ENCODE results near the gene DNAJC8.

GRCh38 chr1:28196330-28196729 lies 36.5 kb downstream of the DNAJC8 start:
- TF ChIP-seq ZNF670 (tag by site-specific recombination; IDR thresholded peaks at IDR 0.05; ENCODE audit: low read depth) (no peak), CTCF (tag by site-specific recombination; IDR thresholded peaks at IDR 0.05) (no peak), ZNF24 (tag by site-specific recombination; IDR thresholded peaks at IDR 0.05) (no peak), OVOL3 (tag by site-specific recombination; IDR thresholded peaks at IDR 0.05) (no peak), GLIS1 (tag by site-specific recombination; IDR thresholded peaks at IDR 0.05) (no peak), ZNF274 (IDR thresholded peaks at IDR 0.05; ENCODE audit: low read length) (no peak), ZNF274 (tag by site-specific recombination; IDR thresholded peaks at IDR 0.05; ENCODE audit: borderline replicate concordance) (no peak), ZNF335 (tag by site-specific recombination; conservative IDR thresholded peaks at IDR 0.05) (no peak), ZNF146 (tag by site-specific recombination; IDR thresholded peaks at IDR 0.05) (no peak), SCRT2 (tag by site-specific recombination; IDR thresholded peaks at IDR 0.05) (no peak), ZNF830 (tag by site-specific recombination; IDR thresholded peaks at IDR 0.05; ENCODE audit: low read depth) (no peak), ZNF140 (tag by site-specific recombination; IDR thresholded peaks at IDR 0.05) (no peak), ZBTB8A (tag by site-specific recombination; IDR thresholded peaks at IDR 0.05) (no peak)
